Suprapubic skin (tissue), 4 donors: Measurements from ENCODE around the gene SERGEF.

Experiments used
- EP300 ChIP-seq: sonication (generic); formaldehyde crosslinking; IDR thresholded peaks from one replicate; pipeline ENCODE4 v1.6.1; 2017; ENCODE audit warnings: antibody characterized with exemption
- POLR2A ChIP-seq, 2 donors: fragments of 450-650 bp; IDR thresholded peaks; one replicate each; pipeline ENCODE4 v1.6.1; 2017; ENCODE audit warnings: antibody characterized with exemption in 2 of 2, mild to moderate bottlenecking in 2 of 2, moderate library complexity in 2 of 2
- POLR2AphosphoS5 ChIP-seq, 3 donors: sonication (generic); formaldehyde crosslinking; IDR thresholded peaks; one replicate each; pipeline ENCODE4 v1.6.1; 2017; ENCODE audit warnings: antibody characterized with exemption in 3 of 3
- TF ChIP-seq, protein P1 (sequence below), 2 donors: fragments of 200-600 bp in 1 of 2; fragments of 450-650 bp in 1 of 2; sonication (generic) in 1 of 2; IDR thresholded peaks; one replicate each; pipeline ENCODE4 v1.5.1; 2016 to 2019; ENCODE audit warnings: antibody characterized with exemption in 2 of 2, mild to moderate bottlenecking in 1 of 2, moderate library complexity in 1 of 2

- TF ChIP-seq, protein P1, sequence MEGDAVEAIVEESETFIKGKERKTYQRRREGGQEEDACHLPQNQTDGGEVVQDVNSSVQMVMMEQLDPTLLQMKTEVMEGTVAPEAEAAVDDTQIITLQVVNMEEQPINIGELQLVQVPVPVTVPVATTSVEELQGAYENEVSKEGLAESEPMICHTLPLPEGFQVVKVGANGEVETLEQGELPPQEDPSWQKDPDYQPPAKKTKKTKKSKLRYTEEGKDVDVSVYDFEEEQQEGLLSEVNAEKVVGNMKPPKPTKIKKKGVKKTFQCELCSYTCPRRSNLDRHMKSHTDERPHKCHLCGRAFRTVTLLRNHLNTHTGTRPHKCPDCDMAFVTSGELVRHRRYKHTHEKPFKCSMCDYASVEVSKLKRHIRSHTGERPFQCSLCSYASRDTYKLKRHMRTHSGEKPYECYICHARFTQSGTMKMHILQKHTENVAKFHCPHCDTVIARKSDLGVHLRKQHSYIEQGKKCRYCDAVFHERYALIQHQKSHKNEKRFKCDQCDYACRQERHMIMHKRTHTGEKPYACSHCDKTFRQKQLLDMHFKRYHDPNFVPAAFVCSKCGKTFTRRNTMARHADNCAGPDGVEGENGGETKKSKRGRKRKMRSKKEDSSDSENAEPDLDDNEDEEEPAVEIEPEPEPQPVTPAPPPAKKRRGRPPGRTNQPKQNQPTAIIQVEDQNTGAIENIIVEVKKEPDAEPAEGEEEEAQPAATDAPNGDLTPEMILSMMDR (IDR thresholded peaks at IDR 0.05) = no peak
- TF ChIP-seq EP300 = no peak
- no peak for TF ChIP-seq POLR2A (IDR thresholded peaks at IDR 0.05)
- TF ChIP-seq POLR2AphosphoS5 (IDR thresholded peaks at IDR 0.05) = no peak
Measured at GRCh38 chr11:17828311-17828751, 184.5 kb downstream of the SERGEF start.
